MCF 10A (cell line): Measurements from ENCODE around the gene KRTAP5-10. TPM values are rescaled to one million over a fixed set of nuclear protein-coding genes. Genes with fewer than 3 reads are reported as not detected.
"Not testable (repeated sequence)": the region's sequence is repeated elsewhere in the genome, so short reads cannot be mapped to it uniquely, and the experiment has no call there.

Source experiments
- BruUV-seq: library from RNA; stranded (reverse); fragments of 400-500 nt; replicated peaks from 2 replicates; lab custom pipeline; 2021; lab: Mats Ljungman, UMichigan
- CTCF ChIA-PET: fragments of 300-600 bp; sonication (Branson Sonifier 250); formaldehyde crosslinking; extraction: SDS; loops from one replicate; lab custom pipeline; 2021; ENCODE audit warnings: antibody characterized with exemption, inconsistent platforms; lab: Yijun Ruan, JAX
- POLR2A ChIA-PET: fragments of 300-600, 350-650 bp; sonication (Branson Sonifier 250); formaldehyde crosslinking; extraction: SDS; loops from one replicate; lab custom pipeline; 2020; ENCODE audit warnings: antibody characterized with exemption, inconsistent platforms; lab: Yijun Ruan, JAX
- DNase-seq: peaks from one replicate; pipeline ENCODE4 v3.0.0-alpha.2; 2018; ENCODE audit not compliant: unreplicated experiment
- H3K27ac Mint-ChIP-seq: one replicate; pipeline ENCODE4 v1.8.0; 2022; ENCODE audit warnings: mild to moderate bottlenecking, low read depth, mixed read lengths; ENCODE audit not compliant: unreplicated experiment
- H3K27me3 Mint-ChIP-seq: one replicate; pipeline ENCODE4 v1.8.0; 2022; ENCODE audit warnings: mixed read lengths; ENCODE audit not compliant: insufficient read depth, unreplicated experiment
- H3K36me3 Mint-ChIP-seq: one replicate; pipeline ENCODE4 v1.8.0; 2022; ENCODE audit warnings: mild to moderate bottlenecking, moderate library complexity, mixed read lengths; ENCODE audit not compliant: insufficient read depth, unreplicated experiment
- H3K4me1 Mint-ChIP-seq: one replicate; pipeline ENCODE4 v1.8.0; 2022; ENCODE audit warnings: mixed read lengths; ENCODE audit not compliant: insufficient read depth, unreplicated experiment
- H3K4me3 Mint-ChIP-seq: one replicate; pipeline ENCODE4 v1.8.0; 2022; ENCODE audit warnings: mild to moderate bottlenecking, moderate library complexity, mixed read lengths; ENCODE audit not compliant: unreplicated experiment
- H3K9me3 Mint-ChIP-seq: one replicate; pipeline ENCODE4 v1.8.0; 2022; ENCODE audit warnings: mixed read lengths; ENCODE audit not compliant: unreplicated experiment
- CTCF ChIP-seq: fragments of 200-600 bp; IDR thresholded peaks from one replicate; pipeline ENCODE4 v1.8.0; 2022; ENCODE audit warnings: antibody characterized with exemption, mild to moderate bottlenecking; ENCODE audit not compliant: unreplicated experiment
- intact Hi-C: fragments of 100-400 bp; cut with micrococcal nuclease; formaldehyde crosslinking; loops from 2 replicates; pipeline ENCODE4 v1.14.1; 2022
- total RNA-seq: library from RNA; stranded (reverse); gene quantifications from 2 replicates; pipeline ENCODE4 v1.2.3, GENCODE V29; 2022

The KRTAP5-10 gene
- total RNA-seq, 1 experiment from 2014 or later: not detected

GRCh38 chr11:71537537-71537936, 27.8 kb upstream of the KRTAP5-10 start:
- no peak overlapping the region for H3K4me3 Mint-ChIP-seq
- ChIA-PET POLR2A (no interaction called here), CTCF (no interaction called here)
- no peaks in the 10 kb centered on the region for H3K27me3 Mint-ChIP-seq
- intact Hi-C loops: no loop called here
- no peak overlapping the region for H3K27ac Mint-ChIP-seq
- no peak for TF ChIP-seq CTCF
- DNase-seq: no peak
- H3K4me1 Mint-ChIP-seq: no peaks in the 10 kb centered on the region
- H3K9me3 Mint-ChIP-seq: peaks cover 9% of the 10 kb centered on the region
- no peaks in the 10 kb centered on the region for H3K36me3 Mint-ChIP-seq
- no TSS peak for BruUV-seq

GRCh38 chr11:71537977-71538665, 27.2 kb upstream of the KRTAP5-10 start, which contains the start of gene KRTAP5-8:
KRTAP5-8 (plus strand) TSS chr11:71538025; CDS start chr11:71538056, 31 bp downstream.
- BruUV-seq, DNase-seq, H3K9me3 Mint-ChIP-seq, H3K27me3 Mint-ChIP-seq, H3K4me1 Mint-ChIP-seq, intact Hi-C loops, H3K4me3 Mint-ChIP-seq, H3K36me3 Mint-ChIP-seq, POLR2A ChIA-PET, CTCF ChIA-PET, H3K27ac Mint-ChIP-seq: not testable (repeated sequence)

- no peaks in the 10 kb centered on the region for H3K36me3 Mint-ChIP-seq
- no peak for DNase-seq
- H3K27me3 Mint-ChIP-seq: no peaks in the 10 kb centered on the region
- H3K9me3 Mint-ChIP-seq: peaks cover 9% of the 10 kb centered on the region
- H3K27ac Mint-ChIP-seq: no peak overlapping the region
- H3K4me1 Mint-ChIP-seq: no peaks in the 10 kb centered on the region
- no peak overlapping the region for H3K4me3 Mint-ChIP-seq
- POLR2A ChIA-PET: no interaction called here
- BruUV-seq: no TSS peak
- CTCF ChIA-PET: no interaction called here
- intact Hi-C loops: no loop called here
- TF ChIP-seq CTCF: no peak
These were observed 26.7 kb upstream of the KRTAP5-10 start for GRCh38 chr11:71538666-71538990.

GRCh38 chr11:71539017-71539416, 26.3 kb upstream of the KRTAP5-10 start:
- H3K4me1 Mint-ChIP-seq: no peaks in the 10 kb centered on the region
- no peak for TF ChIP-seq CTCF
- POLR2A ChIA-PET: no interaction called here
- CTCF ChIA-PET: no interaction called here
- BruUV-seq: no TSS peak
- no peak overlapping the region for H3K4me3 Mint-ChIP-seq
- peaks cover 9% of the 10 kb centered on the region for H3K9me3 Mint-ChIP-seq
- intact Hi-C loops: no loop called here
- no peaks in the 10 kb centered on the region for H3K36me3 Mint-ChIP-seq
- no peak overlapping the region for H3K27ac Mint-ChIP-seq
- DNase-seq: no peak
- H3K27me3 Mint-ChIP-seq: no peaks in the 10 kb centered on the region

GRCh38 chr11:71539971-71540370, 25.4 kb upstream of the KRTAP5-10 start:
- POLR2A ChIA-PET: interaction anchor here (0.6 kb wide), 1 partner anchor 1068 kb away, joined by 3 read pairs; no protein-coding TSS in a partner anchor
- DNase-seq, H3K4me3 Mint-ChIP-seq, CTCF ChIA-PET, H3K9me3 Mint-ChIP-seq, intact Hi-C loops, H3K36me3 Mint-ChIP-seq, H3K27ac Mint-ChIP-seq, BruUV-seq, H3K4me1 Mint-ChIP-seq, H3K27me3 Mint-ChIP-seq: not testable (repeated sequence)

- DNase-seq, H3K36me3 Mint-ChIP-seq, H3K27me3 Mint-ChIP-seq, BruUV-seq, H3K4me3 Mint-ChIP-seq, H3K9me3 Mint-ChIP-seq, intact Hi-C loops, H3K27ac Mint-ChIP-seq, H3K4me1 Mint-ChIP-seq: not testable (repeated sequence)
- CTCF ChIA-PET: interaction anchor here (0.6 kb wide), 1 partner anchor 99 kb away, joined by 3 read pairs; no protein-coding TSS in a partner anchor
- POLR2A ChIA-PET: interaction anchor here (0.6 kb wide), 1 partner anchor 1067 kb away, joined by 3 read pairs; no protein-coding TSS in a partner anchor
These were observed 24.6 kb upstream of the KRTAP5-10 start for GRCh38 chr11:71540521-71541304.
